Neural cell (in vitro differentiated cells): Measurements from ENCODE around the gene FZD8.

Experiments
- CTCF ChIP-seq: fragments of 450-650 bp; IDR thresholded peaks from 2 replicates; pipeline ENCODE4 v1.5.1; 2014; ENCODE audit warnings: antibody characterized with exemption, mild to moderate bottlenecking, moderate library complexity; ENCODE audit not compliant: poor library complexity, severe bottlenecking
- EZH2 ChIP-seq: fragments of 200-600, 300-800 bp; shearing (Covaris generic), sonication (generic); IDR thresholded peaks from 2 replicates; pipeline ENCODE4 v1.6.1; 2014; ENCODE audit warnings: antibody characterized with exemption, low read length, borderline replicate concordance, mild to moderate bottlenecking; ENCODE audit not compliant: insufficient read depth, poor library complexity, severe bottlenecking
- POLR2AphosphoS5 ChIP-seq: IDR thresholded peaks from 2 replicates; pipeline ENCODE4 v1.6.1; 2012
- RAD21 ChIP-seq: fragments of 450-650 bp; conservative IDR thresholded peaks from 2 replicates; pipeline ENCODE4 v1.6.1; 2014; ENCODE audit warnings: antibody characterized with exemption, mild to moderate bottlenecking, moderate library complexity

GRCh38 chr10:35652824-35653223, 10.7 kb upstream of the FZD8 start:
- TF ChIP-seq CTCF (no peak), EZH2 (no peak), RAD21 (no peak), POLR2AphosphoS5 (no peak)
